Transverse colon (tissue), 4 donors: ENCODE measurements around the gene CDY2B. TPM values are rescaled to one million over a fixed set of nuclear protein-coding genes. Genes with fewer than 3 reads are reported as not detected.
"Not testable (repeated sequence)": the region's sequence is repeated elsewhere in the genome, so short reads cannot be mapped to it uniquely, and the experiment has no call there.

Experiments used
- DNase-seq: peaks from one replicate; pipeline ENCODE4 v3.0.0-alpha.2; 2019
- H3K27ac ChIP-seq, 4 donors: fragments of 200-600 bp; sonication (generic); 2 replicates each; pipeline ENCODE4 v1.5.1; 2016 to 2018; ENCODE audit warnings: inconsistent platforms in 4 of 4
- H3K27me3 ChIP-seq: fragments of 200-600 bp; sonication (generic); 2 replicates; pipeline ENCODE4 v1.5.1; 2017; ENCODE audit warnings: inconsistent platforms
- H3K36me3 ChIP-seq, 4 donors: fragments of 200-600 bp; sonication (generic); 2 replicates each; pipeline ENCODE4 v1.5.1; 2017 to 2019; ENCODE audit warnings: inconsistent platforms in 4 of 4
- H3K4me1 ChIP-seq, 4 donors: fragments of 200-600 bp; sonication (generic); 2 replicates each; pipeline ENCODE4 v1.5.1; 2017 to 2020; ENCODE audit warnings: inconsistent platforms in 4 of 4
- H3K4me3 ChIP-seq, 4 donors: fragments of 200-600 bp; sonication (generic); 1 replicate in 1 of 4; 2 replicates in 3 of 4; pipeline versions ENCODE4 v1.5.1 to v1.6.1; 2017 to 2019; ENCODE audit warnings: inconsistent platforms in 4 of 4
- H3K9me3 ChIP-seq, 2 donors: fragments of 200-600 bp; sonication (generic); 2 replicates each; pipeline ENCODE4 v1.5.1; 2017 to 2019; ENCODE audit warnings: inconsistent platforms in 2 of 2
- WGBS, 2 donors: methylation state at CpG; one replicate each; pipeline ENCODE4 v1.1.5; 2018; ENCODE audit warnings: low coverage in 1 of 2; 5-methylcytosine and 5-hydroxymethylcytosine counted together
- in situ Hi-C, 4 donors: fragments of 200-750 bp; cut with MboI; loops; one replicate each; pipeline versions ENCODE4 v1.15.0 to v1.15.1; 2017; ENCODE audit warnings: low sequenced_read_pairs in 3 of 4, low pct_ligation_motif_present in 1 of 4, low pct_unique_long_range_greater_than_20kb in 1 of 4
- intact Hi-C: fragments of 100-400 bp; cut with DNase I; formaldehyde crosslinking; loops from one replicate; pipeline ENCODE4 v1.15.1; 2023; ENCODE audit warnings: low total_unique reads
- total RNA-seq, 4 donors: library from RNA; depleted of rRNA; stranded (reverse); fragments of >200 nt; gene quantifications; one replicate each; pipeline ENCODE4 v1.1.0, GENCODE V29; 2016

CDY2B gene
- total RNA-seq, 4 donors from 2014 or later: not detected

GRCh38 chrY:17856963-17857848 lies 22.8 kb downstream of the CDY2B start:
- intact Hi-C loops, H3K4me1 ChIP-seq, DNase-seq, in situ Hi-C loops, H3K27me3 ChIP-seq, H3K4me3 ChIP-seq, H3K9me3 ChIP-seq, H3K27ac ChIP-seq, H3K36me3 ChIP-seq: not testable (repeated sequence)
- no CpG with 5 or more reads among the region's 10 CpGs for WGBS, 2 donors

GRCh38 chrY:17856508-17856907 lies 23.5 kb downstream of the CDY2B start:
- WGBS, 2 donors: no CpG with 5 or more reads among the region's 3 CpGs
- H3K9me3 ChIP-seq, H3K4me3 ChIP-seq, H3K27me3 ChIP-seq, H3K4me1 ChIP-seq, intact Hi-C loops, DNase-seq, H3K27ac ChIP-seq, H3K36me3 ChIP-seq, in situ Hi-C loops: not testable (repeated sequence)

- H3K27ac ChIP-seq, H3K36me3 ChIP-seq, in situ Hi-C loops, H3K27me3 ChIP-seq, DNase-seq, H3K9me3 ChIP-seq, H3K4me1 ChIP-seq, intact Hi-C loops, H3K4me3 ChIP-seq: not testable (repeated sequence)
- no CpG with 5 or more reads among the region's 4 CpGs for WGBS, 2 donors
Measured at GRCh38 chrY:17849131-17849530, 30.9 kb downstream of the CDY2B start.

GRCh38 chrY:17832149-17832548 lies 47.9 kb downstream of the CDY2B start:
- H3K27me3 ChIP-seq, H3K9me3 ChIP-seq, H3K4me3 ChIP-seq, in situ Hi-C loops, intact Hi-C loops, H3K4me1 ChIP-seq, H3K36me3 ChIP-seq, DNase-seq, H3K27ac ChIP-seq: not testable (repeated sequence)
- no CpG with 5 or more reads among the region's 12 CpGs for WGBS, 2 donors

Other genes with a start within 250 kb of the CDY2B start
- gene CDY2A, start 145.6 kb upstream of the CDY2B start, total RNA-seq: not detected